TTC549 (cell line): ENCODE data around the gene SLC34A3.
"Not testable (repeated sequence)": the region's sequence is repeated elsewhere in the genome, so short reads cannot be mapped to it uniquely, and the experiment has no call there.

Source experiments
- FAIRE-seq: peaks from 2 replicates; lab custom pipeline; 2012; peaks lifted over from hg19 to GRCh38; lab: Jason Lieb, UNC

Gene SLC34A3

DNA sequence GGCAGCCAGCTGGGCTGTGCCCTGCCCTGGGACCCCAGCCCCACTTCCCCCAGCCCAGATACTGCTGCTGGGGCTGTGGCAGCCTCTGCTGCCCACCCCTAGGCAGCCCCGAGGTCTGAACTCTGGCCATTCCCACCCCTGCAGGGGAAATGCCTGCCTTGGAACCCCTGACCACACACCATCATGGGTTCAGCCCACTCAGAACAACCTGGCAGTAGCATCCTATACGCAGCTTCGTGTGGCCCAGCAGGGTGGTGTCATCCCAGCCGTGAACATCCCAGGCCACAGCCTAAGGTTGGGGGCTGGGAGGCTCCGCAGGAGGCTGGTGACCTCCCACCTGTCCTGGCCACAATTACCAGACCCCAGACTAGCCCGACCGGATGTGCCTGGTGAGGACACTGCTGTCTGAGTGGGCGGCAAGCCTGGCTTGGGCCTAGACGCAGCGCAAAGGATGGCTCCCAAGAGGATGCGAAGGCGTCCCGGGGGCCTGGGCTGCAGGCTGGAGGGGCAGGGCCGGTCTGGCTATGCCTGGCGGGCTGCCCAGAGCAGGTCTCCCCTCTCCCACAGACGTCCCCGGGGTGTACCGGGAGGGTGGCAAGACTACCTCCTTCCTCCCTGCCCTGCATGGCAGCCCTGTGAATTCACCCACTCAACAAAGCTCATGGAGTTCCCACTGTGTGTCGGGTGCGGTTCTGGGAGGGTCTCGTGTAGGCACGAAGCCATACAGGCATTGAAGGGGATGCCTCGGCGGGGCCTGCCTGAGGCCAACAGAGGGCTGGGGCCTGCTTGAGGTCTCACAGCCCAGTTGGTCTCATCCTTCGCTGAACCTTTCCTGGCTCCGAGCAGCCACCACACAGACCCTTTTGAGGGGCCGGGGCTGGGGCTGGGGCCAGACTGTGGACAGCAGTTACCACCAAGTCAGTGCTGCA is 1.5 kb upstream of the SLC34A3 start:
- no peak for FAIRE-seq

DNA sequence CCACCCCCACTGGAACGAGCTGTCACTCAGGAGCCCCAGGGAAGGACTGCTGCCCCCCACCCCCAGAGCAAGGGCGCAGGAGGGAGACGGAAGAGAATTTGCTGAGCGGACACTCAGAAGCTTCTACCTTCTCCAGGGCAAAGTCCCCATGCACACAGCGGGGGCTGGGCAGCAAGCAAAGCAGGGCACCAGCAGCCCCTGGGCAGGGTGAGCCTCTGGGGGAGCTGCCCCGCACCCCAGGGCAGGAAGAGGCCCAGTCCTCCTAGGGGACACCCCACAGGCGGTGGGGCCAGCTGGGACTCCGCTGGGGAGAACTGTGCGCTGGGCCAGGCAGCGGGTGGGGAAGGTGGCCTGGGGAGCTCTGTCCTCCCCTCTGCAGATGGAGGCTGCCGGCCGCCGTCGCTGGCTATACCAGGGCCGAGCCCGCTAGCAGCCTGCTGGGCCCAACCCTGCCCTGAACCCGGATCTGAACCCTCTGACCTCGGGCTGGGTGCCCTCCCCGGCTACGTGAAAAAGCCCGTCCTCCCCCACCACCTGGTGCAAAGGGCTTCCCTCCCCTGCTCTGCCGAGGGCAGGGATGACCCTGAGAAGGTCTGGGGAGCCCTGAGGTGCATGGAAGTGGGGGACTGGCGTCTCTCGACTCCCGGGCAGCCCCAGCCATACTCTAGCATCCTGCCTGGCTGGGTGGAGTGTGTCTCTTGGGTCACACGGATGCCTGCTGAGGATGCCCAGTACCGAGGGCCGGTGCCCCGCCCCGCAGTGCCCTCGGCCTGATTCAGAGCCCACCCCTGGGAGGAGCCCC is 597 bp upstream of the SLC34A3 start:
- FAIRE-seq = no peak

DNA sequence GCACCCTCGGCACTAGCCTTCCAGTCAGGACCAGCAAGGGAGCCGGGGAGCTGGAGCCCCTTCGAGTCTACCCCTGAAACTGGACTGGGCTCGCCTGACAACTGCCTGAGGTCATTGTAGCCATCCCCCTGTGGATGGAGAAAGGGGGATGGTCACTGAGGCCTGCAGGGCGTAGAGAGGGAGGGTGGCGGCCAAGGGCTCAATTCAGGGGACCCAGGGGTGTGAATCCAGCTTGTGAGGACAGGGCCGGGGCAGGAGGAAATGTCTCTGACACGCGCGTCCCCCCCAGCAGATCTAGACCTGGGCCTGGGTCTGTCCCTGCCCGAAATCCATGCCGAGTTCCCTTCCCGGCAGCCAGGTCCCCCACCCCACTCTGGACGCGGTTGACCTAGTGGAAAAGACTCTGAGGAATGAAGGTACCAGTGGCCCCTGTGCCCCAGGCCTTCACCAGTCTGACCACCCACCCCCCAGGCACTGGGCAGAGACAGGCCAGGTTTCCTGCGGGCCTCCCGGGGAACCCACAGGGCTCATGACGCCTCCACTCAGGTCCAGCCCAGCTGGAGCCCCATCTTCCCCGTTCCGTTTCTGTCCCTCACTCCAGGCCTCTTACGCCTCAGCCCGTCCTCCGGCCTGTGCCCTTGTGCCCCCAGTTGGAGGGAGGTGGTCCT is 805 bp downstream of the SLC34A3 start:
- no peak for FAIRE-seq

DNA sequence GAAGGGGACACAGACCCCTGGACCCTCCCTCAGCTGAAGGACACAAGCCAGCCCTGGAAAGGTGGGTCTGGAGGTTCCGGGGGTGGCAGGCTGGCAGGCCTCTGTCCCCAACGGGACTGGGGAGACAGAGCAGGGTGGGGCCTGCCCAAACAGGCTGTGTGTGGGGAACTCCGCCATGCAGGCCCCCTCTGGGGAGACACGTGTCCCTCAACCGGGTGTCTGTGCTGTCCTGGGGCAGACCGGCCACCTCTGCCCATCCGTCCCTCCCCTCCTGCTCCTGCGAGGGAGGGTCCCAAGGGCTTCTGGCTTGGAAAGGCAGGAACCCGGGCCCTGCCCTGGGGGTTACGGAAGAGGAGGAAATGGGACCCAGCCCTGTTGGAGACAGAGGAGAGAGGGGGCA is 1.4 kb downstream of the SLC34A3 start:
- FAIRE-seq = no peak

DNA sequence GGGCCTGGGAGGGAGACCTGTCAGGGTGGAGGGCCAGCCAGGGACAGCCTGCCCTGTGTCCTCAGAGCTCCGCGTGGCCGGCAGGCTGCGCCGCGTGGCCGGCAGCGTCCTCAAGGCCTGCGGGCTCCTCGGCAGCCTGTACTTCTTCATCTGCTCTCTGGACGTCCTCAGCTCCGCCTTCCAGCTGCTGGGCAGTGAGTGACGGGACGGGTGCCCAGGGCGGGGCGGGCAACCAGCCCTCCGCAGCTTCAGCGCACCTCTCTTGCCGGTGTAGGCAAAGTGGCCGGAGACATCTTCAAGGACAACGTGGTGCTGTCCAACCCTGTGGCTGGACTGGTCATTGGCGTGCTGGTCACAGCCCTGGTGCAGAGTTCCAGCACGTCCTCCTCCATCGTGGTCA is 1.8 kb downstream of the SLC34A3 start:
- FAIRE-seq = no peak

DNA sequence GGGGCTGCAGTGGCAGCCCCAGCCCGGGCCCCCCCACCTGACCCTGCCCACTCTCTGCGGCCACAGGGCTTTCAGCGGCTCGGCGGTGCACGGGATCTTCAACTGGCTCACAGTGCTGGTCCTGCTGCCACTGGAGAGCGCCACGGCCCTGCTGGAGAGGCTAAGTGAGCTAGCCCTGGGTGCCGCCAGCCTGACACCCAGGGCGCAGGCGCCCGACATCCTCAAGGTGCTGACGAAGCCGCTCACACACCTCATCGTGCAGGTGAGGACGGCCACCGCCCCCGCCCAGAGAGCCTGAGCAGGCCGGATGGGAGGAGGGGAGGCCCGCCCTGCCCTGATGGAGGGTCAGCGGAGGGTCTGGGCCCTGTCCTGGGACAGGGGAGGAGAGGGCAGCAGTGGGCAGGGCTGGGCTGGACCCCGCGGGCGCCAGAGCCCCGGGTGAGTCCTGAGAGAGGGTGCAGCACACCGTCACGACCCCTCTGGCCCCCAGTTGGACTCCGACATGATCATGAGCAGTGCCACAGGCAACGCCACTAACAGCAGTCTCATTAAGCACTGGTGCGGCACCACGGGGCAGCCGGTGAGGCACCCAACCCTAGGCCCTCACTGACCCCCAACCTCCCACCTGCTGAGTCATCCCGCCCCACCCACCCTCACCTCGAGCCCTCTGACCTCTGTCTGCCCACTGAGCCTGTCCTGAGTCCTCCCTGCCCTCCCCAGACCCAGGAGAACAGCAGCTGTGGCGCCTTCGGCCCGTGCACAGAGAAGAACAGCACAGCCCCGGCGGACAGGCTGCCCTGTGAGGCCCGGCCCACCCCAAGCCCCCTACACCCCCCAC is 2.7 kb downstream of the SLC34A3 start:
- no peak for FAIRE-seq

DNA sequence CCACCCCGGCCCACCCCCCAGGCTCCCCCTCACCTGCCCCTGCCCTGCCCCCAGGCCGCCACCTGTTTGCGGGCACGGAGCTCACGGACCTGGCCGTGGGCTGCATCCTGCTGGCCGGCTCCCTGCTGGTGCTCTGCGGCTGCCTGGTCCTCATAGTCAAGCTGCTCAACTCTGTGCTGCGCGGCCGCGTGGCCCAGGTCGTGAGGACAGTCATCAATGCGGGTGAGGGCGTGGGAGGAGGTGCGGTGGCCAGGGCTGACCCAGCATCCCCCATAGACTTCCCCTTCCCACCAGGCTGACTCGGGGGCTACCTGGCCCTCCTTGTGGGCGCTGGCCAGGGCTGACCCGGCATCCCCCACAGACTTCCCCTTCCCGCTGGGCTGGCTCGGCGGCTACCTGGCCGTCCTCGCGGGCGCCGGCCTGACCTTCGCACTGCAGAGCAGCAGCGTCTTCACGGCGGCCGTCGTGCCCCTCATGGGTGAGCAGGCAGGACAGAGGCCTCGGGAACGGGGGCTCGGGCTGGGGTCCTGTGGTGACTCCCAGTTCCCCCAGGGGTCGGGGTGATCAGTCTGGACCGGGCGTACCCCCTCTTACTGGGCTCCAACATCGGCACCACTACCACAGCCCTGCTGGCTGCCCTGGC is 3.5 kb downstream of the SLC34A3 start:
- no peak for FAIRE-seq

DNA sequence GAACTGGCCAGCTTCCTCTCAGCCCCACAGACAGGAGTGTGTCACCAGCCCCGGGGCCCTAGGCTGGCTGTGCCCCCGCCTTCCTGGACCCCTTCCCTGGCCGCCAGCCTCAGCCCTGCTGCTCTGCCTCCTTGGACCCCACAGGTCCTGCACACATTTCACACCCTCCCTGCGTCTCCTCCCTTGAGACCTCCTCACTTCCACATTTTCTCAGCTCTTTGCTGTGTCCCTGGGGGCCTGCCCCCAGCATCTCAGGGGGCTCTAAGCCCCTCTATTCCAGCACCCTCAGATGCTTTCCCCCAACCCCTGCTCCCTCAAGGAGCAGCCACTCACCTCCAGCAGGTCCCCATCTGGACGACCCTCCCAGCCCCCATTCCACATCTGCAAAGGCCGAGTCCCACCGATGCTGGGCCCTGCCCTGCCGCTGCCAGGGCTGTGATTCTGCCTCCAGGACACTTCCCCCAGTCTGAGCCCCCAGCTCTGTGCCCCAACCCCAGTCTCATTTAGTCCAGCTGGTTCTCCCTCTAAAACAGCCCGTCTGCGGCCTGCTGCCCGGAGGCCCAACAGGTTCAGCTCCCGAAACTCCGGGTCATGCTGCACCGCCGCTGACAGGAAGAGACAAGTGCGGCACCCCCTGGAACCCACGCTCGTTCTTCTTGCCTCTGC is 4.2 kb downstream of the SLC34A3 start:
- no peak for FAIRE-seq

DNA sequence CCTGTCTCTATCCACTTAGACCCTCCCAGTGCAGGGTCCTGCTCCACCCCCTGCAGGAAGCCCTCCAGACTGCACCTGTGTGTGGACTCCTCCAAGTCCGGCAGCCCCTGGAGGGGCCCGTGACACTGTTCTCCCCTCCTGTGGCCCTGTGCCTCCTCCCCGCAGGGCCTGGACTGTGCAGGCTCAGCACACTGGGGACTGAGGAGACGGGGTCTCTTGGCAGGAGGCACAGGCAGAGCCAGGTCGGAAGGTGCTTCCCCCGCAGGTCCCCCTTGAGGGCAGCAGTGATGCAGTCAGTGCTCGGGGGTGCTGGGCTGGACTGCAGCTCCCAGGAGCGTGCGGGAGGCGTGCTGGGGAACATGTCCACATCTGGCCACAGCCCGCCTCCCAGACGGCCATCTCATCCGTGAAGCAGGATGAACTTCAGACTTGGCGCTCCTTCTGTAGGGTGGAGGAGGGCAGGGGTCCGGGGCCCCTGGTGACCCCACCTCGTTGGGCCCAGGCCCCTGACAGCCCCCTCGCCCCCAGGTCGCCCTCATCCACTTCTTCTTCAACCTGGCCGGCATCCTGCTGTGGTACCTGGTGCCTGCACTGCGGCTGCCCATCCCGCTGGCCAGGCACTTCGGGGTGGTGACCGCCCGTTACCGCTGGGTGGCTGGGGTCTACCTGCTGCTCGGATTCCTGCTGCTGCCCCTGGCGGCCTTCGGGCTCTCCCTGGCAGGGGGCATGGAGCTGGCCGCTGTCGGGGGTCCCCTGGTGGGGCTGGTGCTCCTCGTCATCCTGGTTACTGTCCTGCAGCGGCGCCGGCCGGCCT is 4.9 kb downstream of the SLC34A3 start:
- FAIRE-seq = no peak

DNA sequence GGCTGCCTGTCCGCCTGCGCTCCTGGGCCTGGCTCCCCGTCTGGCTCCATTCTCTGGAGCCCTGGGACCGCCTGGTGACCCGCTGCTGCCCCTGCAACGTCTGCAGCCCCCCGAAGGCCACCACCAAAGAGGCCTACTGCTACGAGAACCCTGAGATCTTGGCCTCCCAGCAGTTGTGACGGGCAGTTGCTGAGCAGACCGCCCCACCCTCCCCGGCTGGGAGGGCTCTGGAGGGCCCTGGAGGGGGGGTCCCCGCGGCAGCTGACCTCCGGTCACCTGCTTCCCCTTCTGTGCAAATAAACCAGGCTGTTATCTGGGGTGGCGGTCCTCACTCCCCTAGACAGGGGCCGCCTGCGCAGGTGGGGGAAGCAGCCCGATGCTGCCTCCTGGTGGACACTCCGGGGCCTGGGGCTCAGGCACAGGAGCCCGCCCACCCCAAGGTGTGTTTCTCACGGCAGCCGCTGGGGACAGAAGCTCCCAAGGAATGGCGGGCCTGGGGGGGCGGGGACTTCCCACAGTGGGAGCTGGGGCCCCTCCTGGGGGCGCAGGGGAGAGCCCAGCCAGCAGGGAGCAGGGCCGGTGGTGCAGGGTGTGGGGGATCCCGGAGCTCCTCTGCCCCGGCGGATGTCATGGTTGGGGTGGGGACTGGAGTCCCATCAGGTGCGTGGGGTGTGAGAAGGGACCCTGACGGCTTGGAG is 5.7 kb downstream of the SLC34A3 start:
- FAIRE-seq = no peak

DNA sequence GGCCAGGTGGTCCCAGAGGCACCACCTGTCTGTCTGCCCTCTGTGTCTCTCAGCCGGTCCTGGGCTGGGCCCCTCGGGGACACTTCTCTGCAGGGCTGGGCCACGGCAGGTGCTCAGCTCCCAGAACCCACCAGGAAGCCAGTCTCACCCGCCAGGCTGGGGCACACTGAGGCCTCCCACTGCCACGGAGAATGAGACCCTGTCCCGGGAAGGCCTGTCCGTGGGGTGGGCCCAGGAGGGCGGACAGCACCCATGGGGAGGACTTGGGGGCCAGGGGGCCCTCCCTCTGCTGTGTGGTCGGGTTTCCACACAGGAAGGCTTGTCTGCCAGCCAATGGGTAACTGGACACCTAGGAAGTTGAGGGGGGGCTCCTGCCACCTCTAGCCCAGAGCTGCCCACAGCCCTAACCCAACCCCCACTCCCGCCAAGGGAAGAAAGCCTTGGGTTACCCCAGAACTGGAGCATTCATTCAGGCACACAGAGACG is 6.3 kb downstream of the SLC34A3 start:
- no peak for FAIRE-seq

DNA sequence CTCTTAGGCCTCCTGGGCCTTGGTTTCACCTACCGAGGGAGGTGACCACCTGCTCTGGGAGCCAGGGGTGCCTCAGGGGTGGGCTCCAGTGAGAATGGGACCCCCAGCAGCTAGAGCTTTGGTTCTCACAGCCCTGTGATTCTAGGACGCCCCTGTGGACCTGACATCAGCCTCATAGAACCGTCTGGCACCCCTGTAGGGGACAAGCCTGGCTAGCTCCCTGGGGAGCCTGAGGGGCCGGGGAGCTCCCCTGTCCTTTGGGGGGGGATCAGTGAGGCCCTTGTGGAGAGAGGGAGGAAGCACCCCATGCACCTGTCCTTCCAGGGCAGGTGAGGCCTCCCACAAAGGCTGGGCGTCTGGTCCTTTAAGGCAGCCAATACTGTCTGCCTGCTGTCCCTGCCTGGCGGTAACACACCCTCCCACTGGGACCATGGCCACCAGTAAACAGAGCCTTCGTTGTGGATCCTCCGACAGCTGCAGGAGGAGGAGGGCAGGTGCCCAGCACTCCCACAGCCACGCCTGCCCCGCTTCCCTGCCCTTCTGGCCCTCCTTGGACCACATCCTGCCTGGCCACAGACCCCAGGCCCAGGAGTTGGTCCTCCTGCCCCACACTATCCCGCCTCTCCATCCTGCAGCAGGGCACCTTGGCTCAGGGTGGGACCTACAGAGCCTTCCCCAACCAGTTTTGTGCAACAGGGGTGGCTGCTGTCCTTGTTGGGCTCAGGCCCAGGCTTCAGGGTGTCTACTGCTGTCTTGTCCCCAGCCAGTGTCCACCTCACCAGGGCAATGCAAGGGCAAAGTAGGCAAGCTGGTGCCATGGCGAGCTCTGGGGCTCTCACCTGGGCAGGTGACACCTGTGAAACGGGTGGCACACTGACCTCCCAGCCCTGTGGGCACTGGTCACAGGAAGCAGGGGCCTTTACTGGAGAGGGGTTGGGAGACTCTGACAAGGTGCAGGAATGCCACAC is 7.3 kb downstream of the SLC34A3 start:
- FAIRE-seq = no peak

DNA sequence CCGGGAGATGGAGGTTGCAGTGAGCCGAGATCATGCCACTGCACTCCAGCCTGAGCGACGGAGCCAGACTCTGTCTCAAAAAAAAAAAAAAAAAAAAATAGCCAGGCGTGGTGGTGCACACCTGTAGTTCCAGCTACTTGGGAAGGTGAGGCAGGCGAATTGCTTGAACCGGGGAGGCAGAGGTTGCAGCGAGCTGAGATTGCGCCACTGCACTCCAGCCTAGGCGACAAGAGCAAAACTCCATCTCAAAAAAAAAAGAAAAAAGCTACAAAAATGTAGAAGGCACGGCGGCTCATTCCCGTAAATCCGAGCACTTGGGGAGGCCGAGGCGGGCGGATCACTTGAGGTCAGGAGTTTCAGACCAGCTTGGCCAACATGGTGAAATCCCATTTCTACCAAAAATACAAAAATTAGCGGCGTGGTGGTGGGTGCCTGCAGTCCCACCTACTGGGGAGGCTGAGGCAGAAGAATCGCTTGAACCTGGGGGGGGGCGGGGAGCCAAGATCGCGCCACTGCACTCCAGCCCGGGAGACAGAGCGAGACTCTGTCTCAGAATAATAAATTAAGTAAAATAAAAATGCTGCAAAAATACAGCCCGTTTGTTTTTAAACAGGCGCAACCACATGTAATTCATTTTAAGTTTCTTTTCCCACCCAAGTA is 9.0 kb downstream of the SLC34A3 start:
- FAIRE-seq = not testable (repeated sequence)

DNA sequence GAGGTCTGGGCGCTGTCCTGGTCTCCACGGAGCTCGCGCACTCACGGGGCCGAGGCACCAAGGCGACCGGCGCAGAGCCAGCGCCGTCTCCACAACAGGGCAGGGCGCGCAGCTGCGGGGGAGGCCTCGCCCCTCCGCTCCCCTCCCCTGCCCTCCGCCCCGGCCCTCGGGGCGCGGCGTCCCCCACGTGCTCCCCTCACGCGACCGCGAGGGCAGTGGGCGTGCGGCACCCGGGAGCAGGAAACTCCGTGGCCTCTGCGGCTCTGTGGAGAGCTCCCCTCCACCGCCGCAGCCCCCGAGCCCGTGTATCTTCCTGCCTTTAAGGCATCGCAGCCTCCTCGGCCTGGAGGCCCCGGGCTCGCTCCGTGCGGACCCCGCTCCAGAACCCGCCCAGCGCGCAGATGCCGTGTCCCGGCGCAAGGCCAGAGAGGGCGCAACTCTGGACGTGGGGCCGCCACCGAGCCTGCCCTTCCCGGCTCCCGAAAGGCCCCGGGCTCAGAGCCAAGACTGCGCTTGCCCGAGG is 9.7 kb downstream of the SLC34A3 start:
- no peak for FAIRE-seq

DNA sequence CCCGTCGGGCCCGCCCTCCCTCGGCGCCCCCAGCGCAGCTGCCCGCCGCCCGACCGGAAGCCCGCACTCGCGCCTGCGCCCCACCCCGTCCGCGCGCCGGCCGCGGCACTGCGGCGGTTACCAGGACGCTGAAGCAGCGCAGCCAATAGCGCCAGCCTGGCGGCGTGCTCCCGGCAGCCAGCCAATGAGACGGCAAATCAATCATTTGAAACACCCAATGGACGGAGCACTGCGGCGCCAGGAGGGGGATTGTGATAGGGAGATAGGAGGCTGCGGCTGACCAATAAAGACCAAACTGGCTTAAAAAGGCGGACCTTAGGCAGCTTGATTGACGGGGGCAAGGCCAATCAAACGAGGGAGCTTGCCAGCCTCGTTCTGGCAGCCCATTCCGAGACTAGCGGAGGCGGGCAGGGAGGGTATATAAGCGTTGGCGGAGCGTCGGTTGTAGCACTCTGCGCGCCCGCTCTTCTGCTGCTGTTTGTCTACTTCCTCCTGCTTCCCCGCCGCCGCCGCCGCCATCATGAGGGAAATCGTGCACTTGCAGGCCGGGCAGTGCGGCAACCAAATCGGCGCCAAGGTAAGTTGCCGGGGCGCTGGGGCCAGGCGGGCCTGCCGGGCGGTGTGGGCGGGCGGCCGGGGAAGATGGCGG is 10.3 kb downstream of the SLC34A3 start, which contains the start of gene TUBB4B:
TSS of gene TUBB4B (plus strand) at position 447 of the 649 bp plus-strand sequence. CDS start at position 521, 74 bp downstream.
- FAIRE-seq = peak; percentile 96

DNA sequence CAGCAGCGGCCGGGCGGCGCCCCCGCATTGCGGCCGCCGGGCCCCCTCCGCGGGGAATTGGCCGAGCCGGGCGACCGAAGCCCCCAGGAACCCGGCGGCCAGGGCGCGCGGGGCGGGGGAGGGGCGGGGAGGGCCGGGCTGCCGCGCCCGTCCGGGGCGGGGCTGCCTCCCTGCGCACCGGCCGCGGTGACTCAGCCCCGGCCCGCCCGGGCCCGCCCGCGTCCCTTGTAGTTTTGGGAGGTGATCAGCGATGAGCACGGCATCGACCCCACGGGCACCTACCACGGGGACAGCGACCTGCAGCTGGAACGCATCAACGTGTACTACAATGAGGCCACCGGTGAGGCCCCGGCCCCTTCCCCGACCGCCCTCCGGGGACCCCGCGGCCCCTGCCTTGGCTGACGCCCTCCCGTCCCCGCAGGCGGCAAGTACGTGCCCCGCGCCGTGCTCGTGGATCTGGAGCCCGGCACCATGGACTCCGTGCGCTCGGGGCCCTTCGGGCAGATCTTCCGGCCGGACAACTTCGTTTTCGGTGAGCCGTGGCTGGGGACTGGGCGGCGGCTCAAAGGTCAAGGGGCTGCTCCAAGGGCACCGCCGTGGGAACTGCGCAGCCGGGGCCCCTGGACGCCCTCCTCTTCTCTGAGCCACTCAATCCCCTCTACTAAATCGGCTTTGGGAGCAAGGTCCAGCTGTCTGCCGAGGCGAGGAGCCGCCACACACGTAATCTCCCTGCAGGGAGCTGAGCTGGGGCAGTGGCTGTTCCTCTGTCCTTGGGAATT is 11.0 kb downstream of the SLC34A3 start:
- FAIRE-seq = no peak
